Brain microvascular endothelial cell (primary cell): ENCODE measurements around the gene MYH9.
"Not testable (repeated sequence)": the region's sequence is repeated elsewhere in the genome, so short reads cannot be mapped to it uniquely, and the experiment has no call there.

Source experiments
- DNase-seq: peaks from one replicate; pipeline ENCODE4 v3.0.0-alpha.2; 2020
- H3K27ac ChIP-seq: fragments of 250-450 bp; sonication (Bioruptor Pico); 2 replicates; pipeline ENCODE4 v1.5.1; 2020; ENCODE audit warnings: mild to moderate bottlenecking, moderate library complexity
- H3K27me3 ChIP-seq: fragments of 250-450 bp; sonication (Bioruptor Pico); replicated peaks from 2 replicates; pipeline ENCODE4 v1.5.1; 2020; ENCODE audit warnings: mild to moderate bottlenecking
- H3K36me3 ChIP-seq: fragments of 250-450 bp; sonication (Bioruptor Pico); replicated peaks from 2 replicates; pipeline ENCODE4 v1.5.1; 2020; ENCODE audit warnings: mild to moderate bottlenecking
- H3K4me3 ChIP-seq: 2 replicates; pipeline ENCODE4 v1.5.1; 2011; ENCODE audit warnings: low read depth, mild to moderate bottlenecking, control low read depth, low read length, moderate library complexity
- in situ Hi-C: cut with HindIII; loops from 2 replicates; pipeline ENCODE4 v1.10.0; 2017; ENCODE audit warnings: low sequenced_read_pairs, low pct_ligation_motif_present
- TF ChIP-seq, protein P1 (sequence below): IDR thresholded peaks from 2 replicates; pipeline ENCODE4 v1.5.1; 2011; ENCODE audit warnings: low read depth, mild to moderate bottlenecking, moderate library complexity, low read length, control low read depth, inconsistent platforms; ENCODE audit errors: missing control alignments

The MYH9 gene

DNA sequence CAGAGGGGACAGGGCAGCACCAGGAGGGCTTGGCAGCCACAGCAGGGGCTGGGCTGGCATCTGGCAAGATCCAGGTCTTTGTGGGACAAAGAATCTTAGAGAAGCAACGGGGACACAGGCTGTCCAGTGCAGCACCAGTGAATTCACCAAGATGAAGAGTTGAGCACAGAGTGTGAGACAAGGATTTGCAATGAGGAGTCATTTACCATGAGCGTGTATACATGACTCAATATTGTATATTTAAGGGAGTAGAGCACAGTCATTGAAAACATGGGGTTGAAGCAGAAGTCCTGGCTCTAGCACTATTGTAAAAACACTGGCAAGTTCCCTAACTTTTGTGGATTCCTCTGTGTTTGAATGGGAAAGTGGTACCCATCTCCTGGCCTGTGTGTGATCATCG, 131.3 kb downstream of the MYH9 start:
- Histone ChIP-seq H3K27ac (no peak overlapping the region), H3K27me3 (no peaks in the 10 kb centered on the region), H3K4me3 (no peak overlapping the region), H3K36me3 (no peaks in the 10 kb centered on the region)
- no peak for DNase-seq
- in situ Hi-C loops: loop anchor here (25.0 kb wide), 1 partner anchor 94 kb away; the partner anchor contains the start of gene APOL3
- TF ChIP-seq, protein P1, sequence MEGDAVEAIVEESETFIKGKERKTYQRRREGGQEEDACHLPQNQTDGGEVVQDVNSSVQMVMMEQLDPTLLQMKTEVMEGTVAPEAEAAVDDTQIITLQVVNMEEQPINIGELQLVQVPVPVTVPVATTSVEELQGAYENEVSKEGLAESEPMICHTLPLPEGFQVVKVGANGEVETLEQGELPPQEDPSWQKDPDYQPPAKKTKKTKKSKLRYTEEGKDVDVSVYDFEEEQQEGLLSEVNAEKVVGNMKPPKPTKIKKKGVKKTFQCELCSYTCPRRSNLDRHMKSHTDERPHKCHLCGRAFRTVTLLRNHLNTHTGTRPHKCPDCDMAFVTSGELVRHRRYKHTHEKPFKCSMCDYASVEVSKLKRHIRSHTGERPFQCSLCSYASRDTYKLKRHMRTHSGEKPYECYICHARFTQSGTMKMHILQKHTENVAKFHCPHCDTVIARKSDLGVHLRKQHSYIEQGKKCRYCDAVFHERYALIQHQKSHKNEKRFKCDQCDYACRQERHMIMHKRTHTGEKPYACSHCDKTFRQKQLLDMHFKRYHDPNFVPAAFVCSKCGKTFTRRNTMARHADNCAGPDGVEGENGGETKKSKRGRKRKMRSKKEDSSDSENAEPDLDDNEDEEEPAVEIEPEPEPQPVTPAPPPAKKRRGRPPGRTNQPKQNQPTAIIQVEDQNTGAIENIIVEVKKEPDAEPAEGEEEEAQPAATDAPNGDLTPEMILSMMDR: no peak

DNA sequence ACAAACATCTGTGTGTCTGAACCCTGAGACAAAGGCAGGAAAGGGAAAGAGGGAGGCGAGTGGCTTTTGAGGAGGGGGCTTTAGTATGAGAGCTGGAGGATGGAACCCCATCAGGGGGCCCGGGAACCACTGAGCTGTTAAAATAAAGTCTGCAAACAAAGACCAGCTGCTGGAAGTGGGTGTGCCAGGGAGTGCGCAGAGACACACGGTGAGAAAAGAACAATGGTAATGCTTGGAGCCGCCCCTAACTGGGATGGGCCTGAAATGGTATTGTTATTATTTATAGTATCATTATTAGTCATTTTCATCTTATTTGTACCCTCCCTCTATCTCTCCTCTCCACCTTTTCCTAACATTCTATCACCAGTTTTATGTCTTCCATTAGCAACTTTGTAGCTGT, 132.2 kb downstream of the MYH9 start:
- DNase-seq, H3K27me3 ChIP-seq, H3K4me3 ChIP-seq, H3K36me3 ChIP-seq, H3K27ac ChIP-seq: not testable (repeated sequence)
- in situ Hi-C loops: loop anchor here (25.0 kb wide), 1 partner anchor 93 kb away; the partner anchor contains the start of gene APOL3

DNA sequence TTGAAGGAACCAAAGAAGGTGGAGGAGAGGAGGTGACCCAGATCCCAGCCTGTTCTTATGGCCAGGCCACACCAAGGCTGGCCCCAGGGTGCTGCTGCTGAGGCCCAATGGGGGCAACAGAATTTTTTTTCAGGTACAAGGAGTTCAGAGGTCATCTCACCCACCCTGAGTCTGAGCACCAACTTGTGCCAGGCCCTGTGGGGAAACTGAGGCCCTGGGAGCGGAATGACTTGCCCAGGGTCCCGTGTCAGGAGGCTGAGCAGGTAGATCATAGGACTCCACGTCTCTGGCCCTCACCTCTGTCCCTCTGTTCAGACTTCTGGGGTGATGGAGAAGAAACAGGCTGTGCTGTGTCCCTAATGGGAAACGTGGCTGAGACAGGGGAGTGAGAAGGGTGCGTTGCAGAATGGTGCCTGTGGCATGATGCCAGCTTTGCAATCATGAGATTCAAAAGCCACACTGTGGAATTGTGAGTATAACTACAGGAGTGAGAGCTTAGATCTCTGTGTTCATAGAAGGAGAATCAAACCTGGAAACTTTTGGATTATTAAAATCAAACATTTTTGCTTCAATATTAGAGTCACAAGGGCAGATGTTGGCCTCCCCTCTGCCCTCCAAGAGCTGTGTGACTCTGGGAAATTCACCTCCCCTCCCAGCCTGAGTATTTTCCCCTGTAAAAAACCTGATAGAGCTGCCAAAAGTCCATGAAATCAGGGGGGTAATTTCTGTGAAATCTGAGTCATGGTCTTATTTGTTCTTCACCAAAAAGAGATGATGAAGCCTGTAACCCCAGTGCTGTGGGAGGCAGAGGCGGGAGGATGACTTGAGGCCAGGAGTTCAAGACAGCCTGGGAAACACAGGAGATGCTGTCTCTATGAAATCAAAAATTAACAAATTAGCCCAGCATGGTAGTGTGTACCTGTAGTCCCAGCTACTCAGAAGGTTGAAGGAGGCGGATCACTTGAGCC, 134.0 kb downstream of the MYH9 start:
- no peak overlapping the region for H3K4me3 ChIP-seq
- in situ Hi-C loops: loop anchor here (25.0 kb wide), 1 partner anchor 92 kb away; the partner anchor contains the start of gene APOL3
- H3K27ac ChIP-seq: no peak overlapping the region
- H3K27me3 ChIP-seq: no peaks in the 10 kb centered on the region
- TF ChIP-seq, protein P1: no peak
- DNase-seq: no peak
- no peaks in the 10 kb centered on the region for H3K36me3 ChIP-seq

DNA sequence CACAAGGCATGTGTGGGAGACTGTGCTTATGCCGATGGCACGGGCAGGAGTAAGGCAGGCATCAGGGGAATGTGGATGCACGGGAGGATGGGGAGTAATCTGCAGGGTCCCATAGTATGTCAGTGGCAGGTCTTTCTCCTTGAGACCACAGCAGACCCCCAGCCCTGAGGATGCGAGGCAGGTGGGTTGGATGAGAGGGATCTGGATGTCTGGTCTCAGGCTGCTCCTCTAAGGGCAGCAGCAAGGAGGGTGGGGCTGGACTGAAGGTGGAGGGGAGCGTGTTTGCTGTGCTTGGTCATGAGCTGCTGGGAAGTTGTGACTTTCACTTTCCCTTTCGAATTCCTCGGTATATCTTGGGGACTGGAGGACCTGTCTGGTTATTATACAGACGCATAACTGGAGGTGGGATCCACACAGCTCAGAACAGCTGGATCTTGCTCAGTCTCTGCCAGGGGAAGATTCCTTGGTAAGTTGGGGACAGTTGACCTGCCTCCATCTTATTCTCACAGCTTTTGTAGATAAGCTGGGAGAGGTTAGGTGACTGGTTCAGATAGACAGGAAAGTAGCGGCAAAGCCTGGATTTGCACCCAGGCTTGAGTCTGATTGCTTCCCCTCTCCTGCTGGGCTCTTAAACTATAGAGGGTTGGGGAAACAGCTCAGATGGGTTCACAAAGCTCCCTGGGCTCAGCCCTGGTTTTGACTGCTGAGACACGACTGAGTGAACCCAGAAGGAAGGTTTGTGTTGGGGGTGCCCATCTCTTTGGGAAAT, 134.8 kb downstream of the MYH9 start, which contains the start of gene APOL1:
Gene APOL1 (plus strand): TSS at position 380 of the 769 bp plus-strand sequence. CDS start 1,823 bp downstream, outside the sequence.
- H3K36me3 ChIP-seq: no peaks in the 10 kb centered on the region
- H3K4me3 ChIP-seq: no peak within 1 kb of the TSS
- in situ Hi-C loops: loop anchor here (25.0 kb wide), 1 partner anchor 91 kb away; the partner anchor contains the start of gene APOL3
- TF ChIP-seq, protein P1: no peak
- H3K27me3 ChIP-seq: no peaks in the 10 kb centered on the region
- no peak within 1 kb of the TSS for H3K27ac ChIP-seq
- DNase-seq: no peak

DNA sequence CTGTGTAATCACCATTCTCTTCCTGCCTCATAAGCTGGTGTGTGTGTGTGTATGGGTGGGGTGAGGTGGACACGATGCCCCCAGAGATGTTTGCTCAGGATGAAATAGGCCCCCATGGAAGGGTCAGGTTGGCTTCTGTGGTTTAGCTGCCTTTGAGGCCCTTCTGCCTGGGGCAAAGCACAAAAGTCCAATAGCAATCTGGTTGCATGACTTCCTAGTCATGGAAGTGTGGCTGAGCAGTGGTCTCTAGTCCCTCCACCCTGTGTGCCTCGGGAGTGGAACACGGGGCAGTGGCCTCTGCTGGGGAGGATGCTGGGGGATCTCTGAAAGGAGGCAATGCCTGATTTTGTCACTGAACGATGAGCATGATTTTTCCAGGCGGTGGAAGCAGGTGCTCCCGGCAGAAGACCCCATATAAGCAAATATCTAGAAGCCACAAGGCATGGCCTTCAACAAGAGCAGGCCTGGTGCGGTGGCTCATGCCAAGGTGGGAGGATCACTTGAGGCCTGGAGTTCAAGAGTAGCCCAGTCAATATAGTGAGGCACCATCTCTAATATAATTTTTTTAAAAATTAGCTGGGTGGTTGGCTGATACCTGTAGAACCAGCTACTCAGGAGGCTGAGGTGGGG, 135.7 kb downstream of the MYH9 start:
- not testable (repeated sequence) for DNase-seq, H3K27me3 ChIP-seq, H3K36me3 ChIP-seq, H3K27ac ChIP-seq, H3K4me3 ChIP-seq
- in situ Hi-C loops: loop anchor here (25.0 kb wide), 1 partner anchor 90 kb away; the partner anchor contains the start of gene APOL3

DNA sequence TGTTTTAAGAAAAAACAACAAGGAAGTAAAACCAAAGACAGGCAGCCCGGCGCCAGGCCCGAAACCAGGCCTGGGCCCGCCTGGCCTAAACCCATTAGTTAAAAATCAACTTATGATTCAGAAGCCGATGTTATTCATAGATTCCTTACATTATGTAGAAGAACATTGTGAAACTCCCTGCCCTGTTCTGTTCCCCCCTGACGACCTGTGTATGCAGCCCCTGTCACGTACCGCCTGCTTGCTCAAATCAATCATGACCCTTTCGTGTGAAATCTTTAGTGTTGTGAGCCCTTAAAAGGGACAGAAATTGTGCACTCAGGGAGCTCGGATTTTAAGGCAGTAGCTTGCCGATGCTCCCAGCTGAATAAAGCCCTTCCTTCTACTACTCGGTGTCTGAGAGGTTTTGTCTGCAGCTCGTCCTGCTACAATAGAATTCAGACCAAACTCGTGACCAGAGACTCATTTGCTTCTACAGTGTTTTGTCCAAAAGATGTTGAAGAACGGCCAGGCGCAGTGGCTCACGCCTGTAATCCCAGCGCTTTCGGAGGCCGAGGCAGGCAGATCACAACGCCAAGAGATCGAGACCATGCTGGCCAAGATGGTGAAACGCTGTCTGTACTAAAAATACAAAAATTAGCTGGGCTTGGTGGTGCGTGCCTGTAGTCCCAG, 137.3 kb downstream of the MYH9 start:
- H3K27ac ChIP-seq, DNase-seq, H3K4me3 ChIP-seq, H3K27me3 ChIP-seq, H3K36me3 ChIP-seq: not testable (repeated sequence)
- in situ Hi-C loops: loop anchor here (25.0 kb wide), 1 partner anchor 88 kb away; the partner anchor contains the start of gene APOL3
